ENCODE measurements around the gene RBL1. TPM values are rescaled to one million over a fixed set of nuclear protein-coding genes. Genes with fewer than 3 reads are reported as not detected.
"Not testable (repeated sequence)": the region's sequence is repeated elsewhere in the genome, so short reads cannot be mapped to it uniquely, and the experiment has no call there.

RBL1 gene
- total and polyA plus RNA-seq, 4 experiments from 2014 or later, result 7.0 to 39.6 (median 23.3) TPM

- POLR2A ChIA-PET (ENCODE audit: partially characterized antibody), result interaction anchor here (1.0 kb wide), 1 partner anchor 38 kb away, joined by 3 read pairs; no protein-coding TSS in a partner anchor
- Mint-ChIP-seq H3K27ac (peak overlapping the region in 4 of 7 donors; percentile 19 to 63 (median 29)), H3K36me3 (peaks cover 52 to 58% of the 10 kb centered on the region in 2 donors), H3K4me3 (no peak overlapping the region), H3K9me3 (no peaks in the 10 kb centered on the region), H3K27me3 (no peaks in the 10 kb centered on the region), H3K4me1 (peaks cover 0 to 7% (median 1%) of the 10 kb centered on the region in 4 donors)
- Histone ChIP-seq H3K36me3 (ENCODE audit: insufficient read depth, low read length) (peaks cover 41% of the 10 kb centered on the region), H3K4me3 (ENCODE audit: low read length in 2 of 2) (no peak overlapping the region), H3K27ac (ENCODE audit: low read depth, low read length) (no peak overlapping the region), H3K9me3 (ENCODE audit: control insufficient read depth in 1 of 2, low read length in 2 of 2) (no peaks in the 10 kb centered on the region), H3K27me3 (ENCODE audit: insufficient read depth, low read length) (no peaks in the 10 kb centered on the region), H3K4me1 (ENCODE audit: insufficient read depth, low read length) (no peaks in the 10 kb centered on the region)
- intact Hi-C loops (cut with micrococcal nuclease), result no loop called here
- CTCF ChIA-PET (ENCODE audit: partially characterized antibody), result interaction anchor here (1.9 kb wide), 1 partner anchor 28 kb away, joined by 7 read pairs; no protein-coding TSS in a partner anchor
- DNase-seq, result no peak
These were observed 42.4 kb downstream of the RBL1 start for GRCh38 chr20:37053230-37053950.

- peak overlapping the region; percentile 87 to 98 (median 93) for H3K4me3 Mint-ChIP-seq
- H3K9me3 Mint-ChIP-seq, result peaks cover 0 to 1% (median 0%) of the 10 kb centered on the region in 8 donors
- peaks cover 41 to 47% of the 10 kb centered on the region in 2 donors for H3K36me3 Mint-ChIP-seq
- intact Hi-C loops (cut with micrococcal nuclease), result loop anchor here (1.0 kb wide), 1 partner anchor 35 kb away; no protein-coding TSS in a partner anchor
- H3K4me3 ChIP-seq (ENCODE audit: low read length in 2 of 2), result peak overlapping the region; percentile 5 to 51
- H3K4me1 Mint-ChIP-seq, result peaks cover 13 to 33% (median 23%) of the 10 kb centered on the region in 4 donors
- DNase-seq, result peak; percentile 45 to 61 (median 52)
- peak overlapping the region; percentile 88 to 99 (median 96) for H3K27ac Mint-ChIP-seq
- ChIA-PET POLR2A (ENCODE audit: partially characterized antibody) (interaction anchor here (0.5 to 3.3 kb wide), 21 partner anchors 9 to 310 kb away, joined by 3 to 36 read pairs (median 6); partner anchors contain the start of genes MROH8, RBL1 and RPN2), CTCF (ENCODE audit: partially characterized antibody) (interaction anchor here (0.6 to 3.8 kb wide), 11 partner anchors 9 to 136 kb away, joined by 3 to 21 read pairs (median 3); partner anchors contain the start of genes MROH8 and RPN2)
- peak overlapping the region; percentile 53 for H3K27ac ChIP-seq (ENCODE audit: low read depth, low read length)
- peaks cover 28% of the 10 kb centered on the region for H3K4me1 ChIP-seq (ENCODE audit: insufficient read depth, low read length)
- H3K27me3 ChIP-seq (ENCODE audit: insufficient read depth, low read length), result no peaks in the 10 kb centered on the region
- no peaks in the 10 kb centered on the region for H3K27me3 Mint-ChIP-seq
- peaks cover 21% of the 10 kb centered on the region for H3K36me3 ChIP-seq (ENCODE audit: insufficient read depth, low read length)
- H3K9me3 ChIP-seq (ENCODE audit: control insufficient read depth in 1 of 2, low read length in 2 of 2), result no peaks in the 10 kb centered on the region
These were observed 52.5 kb downstream of the RBL1 start for GRCh38 chr20:37042986-37043972.

GRCh38 chr20:37039366-37039765 is 56.4 kb downstream of the RBL1 start:
- DNase-seq; H3K27me3 Mint-ChIP-seq; H3K4me3 Mint-ChIP-seq; H3K9me3 Mint-ChIP-seq; H3K27me3 ChIP-seq (ENCODE audit: insufficient read depth, low read length); H3K27ac ChIP-seq (ENCODE audit: low read depth, low read length); intact Hi-C loops (cut with micrococcal nuclease); H3K9me3 ChIP-seq (ENCODE audit: control insufficient read depth in 1 of 2, low read length in 2 of 2); H3K4me3 ChIP-seq (ENCODE audit: low read length in 2 of 2): not testable (repeated sequence)
- ChIA-PET POLR2A (ENCODE audit: partially characterized antibody) (interaction anchor here (0.8 kb wide), 1 partner anchor 12 kb away, joined by 3 read pairs; no protein-coding TSS in a partner anchor), CTCF (ENCODE audit: partially characterized antibody) (interaction anchor here (1.0 to 1.4 kb wide), 4 partner anchors 8 to 117 kb away, joined by 3 to 6 read pairs (median 4); no protein-coding TSS in a partner anchor)
- Mint-ChIP-seq H3K27ac (peak overlapping the region in 4 of 7 donors; percentile 23 to 81 (median 63)), H3K4me1 (peaks cover 13 to 28% (median 21%) of the 10 kb centered on the region in 4 donors), H3K36me3 (peaks cover 31 to 42% of the 10 kb centered on the region in 2 donors)
- peaks cover 24% of the 10 kb centered on the region for H3K4me1 ChIP-seq (ENCODE audit: insufficient read depth, low read length)
- H3K36me3 ChIP-seq (ENCODE audit: insufficient read depth, low read length), result peaks cover 14% of the 10 kb centered on the region

- no peaks in the 10 kb centered on the region for H3K9me3 Mint-ChIP-seq
- H3K27me3 Mint-ChIP-seq, result no peaks in the 10 kb centered on the region
- Histone ChIP-seq H3K9me3 (ENCODE audit: control insufficient read depth in 1 of 2, low read length in 2 of 2) (no peaks in the 10 kb centered on the region), H3K27me3 (ENCODE audit: insufficient read depth, low read length) (no peaks in the 10 kb centered on the region), H3K36me3 (ENCODE audit: insufficient read depth, low read length) (peaks cover 18% of the 10 kb centered on the region), H3K4me1 (ENCODE audit: insufficient read depth, low read length) (no peaks in the 10 kb centered on the region), H3K27ac (ENCODE audit: low read depth, low read length) (no peak overlapping the region), H3K4me3 (ENCODE audit: low read length in 2 of 2) (no peak overlapping the region)
- no peak overlapping the region for H3K4me3 Mint-ChIP-seq
- DNase-seq, result no peak
- H3K27ac Mint-ChIP-seq, result peak overlapping the region in 2 of 7 donors; percentile 30 to 58
- H3K4me1 Mint-ChIP-seq, result peaks cover 0 to 7% (median 1%) of the 10 kb centered on the region in 4 donors
- POLR2A ChIA-PET (ENCODE audit: partially characterized antibody), result no interaction called here
- CTCF ChIA-PET (ENCODE audit: partially characterized antibody), result interaction anchor here (1.2 kb wide), 1 partner anchor 24 kb away, joined by 5 read pairs; no protein-coding TSS in a partner anchor
- peaks cover 44 to 52% of the 10 kb centered on the region in 2 donors for H3K36me3 Mint-ChIP-seq
- intact Hi-C loops (cut with micrococcal nuclease), result no loop called here
These were observed 63.7 kb downstream of the RBL1 start for GRCh38 chr20:37032077-37032476.

GRCh38 chr20:37020636-37021035 is 75.2 kb downstream of the RBL1 start:
- POLR2A ChIA-PET (ENCODE audit: partially characterized antibody), result interaction anchor here (1.3 kb wide), 1 partner anchor 75 kb away, joined by 3 read pairs; the partner anchor contains the start of gene RBL1
- H3K27ac Mint-ChIP-seq, result no peak overlapping the region
- Histone ChIP-seq H3K9me3 (ENCODE audit: control insufficient read depth in 1 of 2, low read length in 2 of 2) (no peaks in the 10 kb centered on the region), H3K27ac (ENCODE audit: low read depth, low read length) (no peak overlapping the region), H3K4me3 (ENCODE audit: low read length in 2 of 2) (no peak overlapping the region), H3K4me1 (ENCODE audit: insufficient read depth, low read length) (peaks cover 24% of the 10 kb centered on the region), H3K27me3 (ENCODE audit: insufficient read depth, low read length) (no peaks in the 10 kb centered on the region), H3K36me3 (ENCODE audit: insufficient read depth, low read length) (peaks cover 14% of the 10 kb centered on the region)
- no peak overlapping the region for H3K4me3 Mint-ChIP-seq
- peaks cover 32 to 43% of the 10 kb centered on the region in 2 donors for H3K36me3 Mint-ChIP-seq
- H3K9me3 Mint-ChIP-seq, result no peaks in the 10 kb centered on the region
- H3K4me1 Mint-ChIP-seq, result peaks cover 12 to 29% (median 20%) of the 10 kb centered on the region in 4 donors
- CTCF ChIA-PET (ENCODE audit: partially characterized antibody), result no interaction called here
- no peaks in the 10 kb centered on the region for H3K27me3 Mint-ChIP-seq
- intact Hi-C loops (cut with micrococcal nuclease), result no loop called here
- no peak for DNase-seq

GRCh38 chr20:37012631-37013030 is 83.2 kb downstream of the RBL1 start:
- H3K9me3 Mint-ChIP-seq; H3K4me3 Mint-ChIP-seq; intact Hi-C loops (cut with micrococcal nuclease); H3K27me3 Mint-ChIP-seq; H3K27me3 ChIP-seq (ENCODE audit: insufficient read depth, low read length); H3K27ac ChIP-seq (ENCODE audit: low read depth, low read length); CTCF ChIA-PET (ENCODE audit: partially characterized antibody); H3K36me3 ChIP-seq (ENCODE audit: insufficient read depth, low read length); DNase-seq; H3K9me3 ChIP-seq (ENCODE audit: control insufficient read depth in 1 of 2, low read length in 2 of 2); H3K4me3 ChIP-seq (ENCODE audit: low read length in 2 of 2); POLR2A ChIA-PET (ENCODE audit: partially characterized antibody): not testable (repeated sequence)
- H3K4me1 ChIP-seq (ENCODE audit: insufficient read depth, low read length), result peaks cover 53% of the 10 kb centered on the region
- peaks cover 8 to 27% of the 10 kb centered on the region in 2 donors for H3K36me3 Mint-ChIP-seq
- H3K27ac Mint-ChIP-seq, result peak overlapping the region in 1 of 7 donors; percentile 35
- peaks cover 20 to 47% (median 34%) of the 10 kb centered on the region in 4 donors for H3K4me1 Mint-ChIP-seq

All from CD4-positive, alpha-beta memory T cell (primary cell).